Measurements from ENCODE around the gene PAQR4. TPM values are rescaled to one million over a fixed set of nuclear protein-coding genes. Genes with fewer than 3 reads are reported as not detected.

Gene PAQR4
- total and polyA plus RNA-seq, 2 of the 13 experiments (the other 11 are each of a cell fraction or from before 2014, with no cell fraction given): 15.9 to 24.8 TPM

- no peak for TF ChIP-seq CEBPZ (IDR thresholded peaks at IDR 0.05; ENCODE audit: low read length)
- TF ChIP-seq ZNF773 (CRISPR knock-in tag; IDR thresholded peaks at IDR 0.05; ENCODE audit: borderline replicate concordance): no peak
- TF ChIP-seq HNF1A (IDR thresholded peaks at IDR 0.05; ENCODE audit: low read depth): no peak
- TF ChIP-seq HNF1A (CRISPR knock-in tag; IDR thresholded peaks at IDR 0.05; ENCODE audit: borderline replicate concordance): no peak
- TF ChIP-seq RBFOX2 (IDR thresholded peaks at IDR 0.05; ENCODE audit: low read depth, low read length): 0 out of 2 replicates have a peak, but pooled peaks have one; percentile 21
- 0 out of 2 replicates have a peak, but pooled peaks have one; percentile 38 for TF ChIP-seq HINFP (CRISPR knock-in tag; IDR thresholded peaks at IDR 0.05; ENCODE audit: low read depth)
- peak; percentile 68 for TF ChIP-seq ZNF691 (CRISPR knock-in tag; IDR thresholded peaks at IDR 0.05; ENCODE audit: borderline replicate concordance, low read depth)
- TF ChIP-seq DPF2 (CRISPR knock-in tag; IDR thresholded peaks at IDR 0.05; ENCODE audit: borderline replicate concordance, low read depth): 0 out of 2 replicates have a peak, but pooled peaks have one; percentile 19
- no peak for TF ChIP-seq THAP7 (CRISPR knock-in tag; IDR thresholded peaks at IDR 0.05)
- peak; percentile 41 to 71; a peak in 3 of 4 replicates for TF ChIP-seq POLR2A (IDR thresholded peaks at IDR 0.05; ENCODE audit: insufficient read depth in 1 of 2, low read depth in 2 of 2, low read length in 2 of 2)
- no peak for TF ChIP-seq MIER3 (CRISPR knock-in tag; IDR thresholded peaks at IDR 0.05; ENCODE audit: borderline replicate concordance)
- TF ChIP-seq BRCA1 (CRISPR knock-in tag; IDR thresholded peaks at IDR 0.05): no peak
- no peak for TF ChIP-seq CC2D1A (CRISPR knock-in tag; IDR thresholded peaks at IDR 0.05)
- peak; percentile 31; the same call in 1 of the 2 replicates for TF ChIP-seq LBX2 (CRISPR knock-in tag; IDR thresholded peaks at IDR 0.05; ENCODE audit: borderline replicate concordance)
- no peak for TF ChIP-seq GLI4 (CRISPR knock-in tag; IDR thresholded peaks at IDR 0.05; ENCODE audit: borderline replicate concordance)
- TF ChIP-seq MEIS2 (CRISPR knock-in tag; IDR thresholded peaks at IDR 0.05): no peak
- TF ChIP-seq ZFYVE20 (CRISPR knock-in tag; IDR thresholded peaks at IDR 0.05; ENCODE audit: borderline replicate concordance, low read depth): no peak
Measured at GRCh38 chr16:3022684-3023414, 53.7 kb downstream of the PAQR4 start (continued).
